PC-9 (cell line): ENCODE data around the gene SHISA6.

Experiments
- CTCF ChIP-seq: fragments of 200-600 bp; sonication (generic); conservative IDR thresholded peaks from 2 replicates; pipeline ENCODE4 v1.6.1; 2017; ENCODE audit warnings: mixed run types, antibody characterized with exemption, mild to moderate bottlenecking, moderate library complexity
- EZH2 ChIP-seq: fragments of 200-600 bp; sonication (generic); IDR thresholded peaks from 2 replicates; pipeline ENCODE4 v1.8.0; 2017; ENCODE audit warnings: antibody characterized with exemption, low read depth

- TF ChIP-seq CTCF: no peak
- TF ChIP-seq EZH2: no peak
Observed at GRCh38 chr17:11272191-11272590, 31.2 kb downstream of the SHISA6 start.
